Rectal smooth muscle tissue (tissue), 1 donor: ENCODE results near the gene MST1.

Experiments used
- H3K27ac ChIP-seq: one replicate; pipeline ENCODE4 v1.7.0; 2013; ENCODE audit warnings: low read depth, low read length, inconsistent platforms
- H3K27me3 ChIP-seq: one replicate; pipeline ENCODE4 v1.7.0; 2013; ENCODE audit warnings: low read length; ENCODE audit not compliant: control insufficient read depth, insufficient read depth
- H3K36me3 ChIP-seq: one replicate; pipeline ENCODE4 v1.7.0; 2013; ENCODE audit warnings: low read length; ENCODE audit not compliant: control insufficient read depth, insufficient read depth
- H3K4me1 ChIP-seq: one replicate; pipeline ENCODE4 v1.7.0; 2013; ENCODE audit warnings: low read length; ENCODE audit not compliant: control insufficient read depth, insufficient read depth
- H3K4me3 ChIP-seq: one replicate; pipeline ENCODE4 v1.7.0; 2013; ENCODE audit warnings: low read length
- H3K9ac ChIP-seq: one replicate; pipeline ENCODE4 v1.7.0; 2013; ENCODE audit warnings: low read length

The MST1 gene

GRCh38 chr3:49689046-49689907 lies at the start of gene MST1, which contains the start of gene RNF123:
Gene MST1, minus strand, starts transcription at chr3:49689474. Its CDS starts 783 bp downstream, at chr3:49688691.
Gene RNF123, plus strand, starts transcription at chr3:49689557. Its CDS starts 1,609 bp downstream, at chr3:49691166.
- Histone ChIP-seq H3K4me1 (peaks cover 7% of the 10 kb centered on the region), H3K9ac (peak within 1 kb of the TSS; percentile 83), H3K27me3 (no peaks in the 10 kb centered on the region), H3K4me3 (peak within 1 kb of the TSS; percentile 97), H3K27ac (peak within 1 kb of the TSS; percentile 77), H3K36me3 (no peaks in the 10 kb centered on the region)

- no peak overlapping the region for H3K27ac ChIP-seq
- no peak overlapping the region for H3K4me3 ChIP-seq
- no peaks in the 10 kb centered on the region for H3K27me3 ChIP-seq
- peaks cover 9% of the 10 kb centered on the region for H3K36me3 ChIP-seq
- no peaks in the 10 kb centered on the region for H3K4me1 ChIP-seq
- no peak overlapping the region for H3K9ac ChIP-seq
Measured at GRCh38 chr3:49738067-49738713, 48.9 kb upstream of the MST1 start.

GRCh38 chr3:49734752-49735151 lies 45.5 kb upstream of the MST1 start:
- H3K9ac ChIP-seq = no peak overlapping the region
- H3K4me1 ChIP-seq = no peaks in the 10 kb centered on the region
- no peaks in the 10 kb centered on the region for H3K27me3 ChIP-seq
- H3K27ac ChIP-seq = no peak overlapping the region
- H3K36me3 ChIP-seq = peaks cover 23% of the 10 kb centered on the region
- no peak overlapping the region for H3K4me3 ChIP-seq

GRCh38 chr3:49733551-49733950 lies 44.3 kb upstream of the MST1 start:
- Histone ChIP-seq H3K4me3 (no peak overlapping the region), H3K27me3 (no peaks in the 10 kb centered on the region), H3K9ac (no peak overlapping the region), H3K4me1 (no peaks in the 10 kb centered on the region), H3K27ac (no peak overlapping the region), H3K36me3 (peaks cover 23% of the 10 kb centered on the region)

GRCh38 chr3:49732597-49732996 lies 43.3 kb upstream of the MST1 start:
- no peak overlapping the region for H3K9ac ChIP-seq
- H3K27me3 ChIP-seq = no peaks in the 10 kb centered on the region
- H3K36me3 ChIP-seq = peaks cover 23% of the 10 kb centered on the region
- no peak overlapping the region for H3K4me3 ChIP-seq
- no peak overlapping the region for H3K27ac ChIP-seq
- no peaks in the 10 kb centered on the region for H3K4me1 ChIP-seq

GRCh38 chr3:49729966-49730609 lies 40.8 kb upstream of the MST1 start:
- H3K9ac ChIP-seq = no peak overlapping the region
- H3K4me1 ChIP-seq = no peaks in the 10 kb centered on the region
- no peak overlapping the region for H3K27ac ChIP-seq
- H3K27me3 ChIP-seq = no peaks in the 10 kb centered on the region
- no peak overlapping the region for H3K4me3 ChIP-seq
- H3K36me3 ChIP-seq = peaks cover 34% of the 10 kb centered on the region

- peaks cover 32% of the 10 kb centered on the region for H3K36me3 ChIP-seq
- no peak overlapping the region for H3K9ac ChIP-seq
- H3K4me1 ChIP-seq = peaks cover 7% of the 10 kb centered on the region
- H3K27ac ChIP-seq = no peak overlapping the region
- no peak overlapping the region for H3K4me3 ChIP-seq
- H3K27me3 ChIP-seq = no peaks in the 10 kb centered on the region
Measured at GRCh38 chr3:49727924-49728361, 38.7 kb upstream of the MST1 start.

GRCh38 chr3:49727154-49727923 lies 38.1 kb upstream of the MST1 start:
- peaks cover 13% of the 10 kb centered on the region for H3K4me1 ChIP-seq
- H3K9ac ChIP-seq = no peak overlapping the region
- H3K27me3 ChIP-seq = no peaks in the 10 kb centered on the region
- H3K4me3 ChIP-seq = no peak overlapping the region
- H3K27ac ChIP-seq = no peak overlapping the region
- H3K36me3 ChIP-seq = peaks cover 28% of the 10 kb centered on the region

- peaks cover 14% of the 10 kb centered on the region for H3K4me1 ChIP-seq
- H3K36me3 ChIP-seq = peaks cover 26% of the 10 kb centered on the region
- no peak overlapping the region for H3K4me3 ChIP-seq
- no peaks in the 10 kb centered on the region for H3K27me3 ChIP-seq
- H3K27ac ChIP-seq = no peak overlapping the region
- no peak overlapping the region for H3K9ac ChIP-seq
Measured at GRCh38 chr3:49725906-49726681, 36.8 kb upstream of the MST1 start.

GRCh38 chr3:49724586-49724985 lies 35.3 kb upstream of the MST1 start:
- H3K4me3 ChIP-seq = peak overlapping the region; percentile 81
- no peaks in the 10 kb centered on the region for H3K27me3 ChIP-seq
- H3K4me1 ChIP-seq = peaks cover 14% of the 10 kb centered on the region
- peak overlapping the region; percentile 81 for H3K27ac ChIP-seq
- peak overlapping the region; percentile 57 for H3K9ac ChIP-seq
- H3K36me3 ChIP-seq = peaks cover 29% of the 10 kb centered on the region
